ENCODE data around the gene CADM2.
"Not testable (repeated sequence)": the region's sequence is repeated elsewhere in the genome, so short reads cannot be mapped to it uniquely, and the experiment has no call there.

CADM2 gene

DNA sequence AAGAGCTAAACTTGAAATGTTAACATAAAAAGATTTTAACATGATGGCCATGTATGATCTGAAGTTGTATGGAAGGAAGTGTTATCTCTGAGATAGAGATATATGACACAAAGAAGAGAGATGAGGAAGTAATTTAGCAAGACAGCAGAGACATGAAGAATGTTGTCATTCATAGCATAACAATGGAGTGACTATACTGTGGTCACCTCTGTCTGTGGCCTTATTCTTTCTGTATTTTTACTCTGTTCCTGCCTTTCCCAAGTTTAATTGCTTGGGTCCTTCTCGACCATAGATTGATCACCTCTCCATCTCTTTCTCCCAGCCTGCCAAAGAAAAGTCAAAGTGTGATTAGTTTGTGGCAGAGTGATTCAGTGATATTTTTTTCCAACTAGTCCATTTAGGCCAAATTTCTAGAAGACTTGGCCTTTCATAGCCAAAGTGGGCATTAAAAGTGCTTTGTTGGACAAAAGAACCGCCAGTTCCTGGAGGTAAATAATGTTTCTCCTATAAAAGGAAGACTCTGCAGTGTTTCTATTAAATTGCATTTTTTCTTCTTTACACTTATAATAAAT, 711.9 kb downstream of the CADM2 start:
- no peak for DNase-seq (ENCODE audit: low read depth)

DNA sequence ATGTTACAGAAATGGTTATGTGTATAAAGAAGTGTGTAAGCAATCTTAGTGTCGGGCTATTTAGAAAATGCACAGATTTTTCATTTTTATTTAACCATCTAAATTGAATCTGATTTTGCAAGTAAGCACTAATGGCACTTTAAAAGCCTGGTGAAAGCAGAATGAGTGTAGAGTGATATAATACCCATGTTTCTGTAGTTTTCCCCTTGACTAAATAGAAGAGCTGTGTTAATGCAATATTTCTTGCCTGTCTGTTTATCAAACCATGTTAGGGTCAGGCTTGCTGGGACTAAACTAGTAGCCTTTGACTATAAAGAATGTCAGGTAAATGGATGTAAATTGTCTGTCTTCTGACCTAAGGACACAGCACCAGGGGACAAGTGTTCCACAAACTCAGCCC, 714.0 kb downstream of the CADM2 start:
- DNase-seq (ENCODE audit: low read depth): no peak

DNA sequence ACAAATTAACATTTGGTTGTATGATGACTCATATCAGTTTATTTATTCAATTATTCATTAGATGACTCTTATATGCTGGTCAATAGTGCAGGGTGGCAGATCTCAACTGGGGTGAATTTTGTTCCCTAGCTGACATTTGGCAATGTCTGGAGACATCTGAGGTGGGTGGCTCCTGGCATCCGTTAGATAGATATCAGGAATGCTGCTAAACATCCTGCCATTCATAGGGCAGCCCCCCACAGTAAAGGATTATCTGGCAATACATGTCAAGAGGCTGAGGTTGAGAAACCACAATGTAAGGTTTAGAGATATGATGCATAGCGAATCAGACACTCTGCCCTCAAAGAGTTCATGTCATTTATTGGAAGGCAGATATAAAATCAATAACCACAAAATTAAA, 719.9 kb downstream of the CADM2 start:
- no peak for DNase-seq (ENCODE audit: low read depth)

DNA sequence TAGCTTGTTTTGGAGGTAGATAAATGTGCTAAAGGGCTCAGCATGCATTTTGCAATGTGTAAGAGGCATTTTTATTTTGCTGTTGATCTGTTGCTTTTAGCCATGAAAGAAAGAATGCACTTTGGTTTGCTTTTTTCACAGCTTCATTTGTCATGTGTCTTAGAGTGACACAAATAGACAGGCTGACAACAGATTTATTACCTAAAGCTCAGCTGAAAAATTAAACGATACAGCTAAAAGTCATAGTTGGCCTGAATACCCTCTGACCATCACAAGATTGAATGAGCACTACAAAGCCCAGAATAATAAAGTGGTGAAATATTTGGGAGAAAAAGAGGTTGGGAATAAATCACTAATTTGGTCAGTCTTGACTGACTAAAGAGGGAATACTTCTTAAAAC, 723.1 kb downstream of the CADM2 start:
- no peak for DNase-seq (ENCODE audit: low read depth)

DNA sequence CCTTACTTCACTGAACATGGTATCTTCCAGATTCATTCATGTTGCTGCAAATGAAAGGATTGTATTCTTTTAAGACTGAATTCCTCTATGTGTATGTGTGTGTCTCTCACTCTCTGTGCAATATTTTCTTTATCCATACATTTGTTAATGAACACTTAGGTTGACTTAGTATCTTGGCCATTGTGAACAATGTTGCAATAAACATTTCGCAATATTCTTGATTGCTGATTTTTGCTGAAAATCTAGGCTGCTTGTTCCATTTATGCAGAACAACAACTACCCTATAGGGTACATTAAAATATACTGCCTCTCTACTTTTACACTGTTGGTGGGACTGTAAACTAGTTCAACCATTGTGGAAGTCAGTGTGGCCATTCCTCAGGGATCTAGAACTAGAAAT, 732.4 kb downstream of the CADM2 start:
- no peak for DNase-seq (ENCODE audit: low read depth)

DNA sequence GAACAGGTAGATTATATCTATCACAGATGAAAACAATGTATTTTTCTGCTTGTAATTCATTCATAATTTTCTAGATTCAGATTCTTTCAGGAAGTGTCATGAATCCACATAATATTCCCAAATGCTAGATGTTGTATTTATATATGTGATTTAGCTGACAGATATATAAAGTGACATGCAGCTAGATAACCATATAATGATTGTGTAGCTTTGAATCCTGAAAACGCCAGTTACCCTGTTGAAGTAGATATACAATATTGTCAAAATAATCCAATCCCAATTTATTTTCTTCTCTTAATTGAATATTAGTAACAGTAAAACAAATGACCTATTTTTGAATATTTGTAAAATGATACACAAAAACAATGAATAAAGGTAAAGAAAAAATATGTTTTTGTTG, 738.4 kb downstream of the CADM2 start:
- DNase-seq (ENCODE audit: low read depth): no peak

DNA sequence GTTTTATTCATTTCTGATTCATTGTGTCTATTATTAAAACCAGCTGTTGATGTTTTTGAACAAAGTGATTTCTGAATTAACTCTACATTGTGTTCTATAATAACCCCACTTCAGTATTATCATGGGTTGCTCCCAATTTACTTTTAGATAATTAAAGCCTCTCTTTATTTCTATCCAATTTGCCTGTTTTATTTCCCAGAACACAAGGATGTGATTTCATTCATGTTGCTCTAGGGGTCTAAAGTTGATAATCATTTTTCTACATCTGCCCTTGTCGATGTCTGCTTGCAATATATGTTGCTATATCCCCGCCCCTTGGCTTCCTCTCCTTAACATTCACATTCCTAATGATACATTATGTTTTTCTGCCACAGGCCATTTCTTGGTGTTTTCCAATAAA, 747.3 kb downstream of the CADM2 start:
- no peak for DNase-seq (ENCODE audit: low read depth)

DNA sequence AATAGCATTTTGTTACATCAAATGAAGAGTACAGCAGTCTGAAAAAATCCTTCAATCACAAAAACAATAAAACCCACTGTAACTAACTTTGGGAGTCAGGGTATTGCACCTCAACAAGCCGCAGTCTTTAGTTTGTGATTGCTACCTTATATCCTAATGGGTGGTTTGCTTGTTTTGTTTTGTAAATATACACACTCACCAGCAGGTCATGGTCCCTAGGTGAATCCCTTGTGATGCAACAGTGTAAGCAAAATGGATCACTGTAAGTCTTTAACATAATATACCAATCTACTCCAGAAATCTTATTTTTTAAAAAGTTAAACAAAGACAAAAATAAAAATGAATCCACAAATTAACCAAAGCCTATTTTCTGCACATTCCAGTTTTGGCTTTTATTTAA, 749.5 kb downstream of the CADM2 start:
- not testable (repeated sequence) for DNase-seq (ENCODE audit: low read depth)

DNA sequence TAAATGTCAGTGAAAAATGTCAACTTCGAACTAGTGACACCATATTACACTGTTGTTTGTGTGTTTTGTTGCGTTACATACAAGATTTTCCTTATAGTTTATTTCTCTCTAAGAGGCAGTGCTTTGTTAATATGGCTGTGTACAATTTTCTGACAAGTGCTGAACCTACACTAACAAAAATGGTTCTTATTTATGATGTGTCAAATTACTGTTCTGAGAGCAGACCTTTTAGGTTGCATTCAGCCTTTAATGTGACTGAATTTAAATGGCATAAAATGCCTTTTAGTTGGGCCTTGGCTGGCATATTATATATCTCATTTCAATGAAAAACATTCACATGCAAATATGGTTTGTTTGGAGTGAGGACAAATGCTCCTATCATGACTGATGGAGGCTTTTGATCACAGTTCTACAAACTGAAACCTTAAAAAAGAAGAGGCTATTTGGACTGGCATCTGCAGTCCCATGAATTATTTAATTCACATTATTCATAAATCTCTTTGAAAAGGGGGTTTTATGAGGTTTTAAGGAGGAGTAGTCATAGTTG, 750.6 kb downstream of the CADM2 start:
- DNase-seq (ENCODE audit: low read depth): no peak

DNA sequence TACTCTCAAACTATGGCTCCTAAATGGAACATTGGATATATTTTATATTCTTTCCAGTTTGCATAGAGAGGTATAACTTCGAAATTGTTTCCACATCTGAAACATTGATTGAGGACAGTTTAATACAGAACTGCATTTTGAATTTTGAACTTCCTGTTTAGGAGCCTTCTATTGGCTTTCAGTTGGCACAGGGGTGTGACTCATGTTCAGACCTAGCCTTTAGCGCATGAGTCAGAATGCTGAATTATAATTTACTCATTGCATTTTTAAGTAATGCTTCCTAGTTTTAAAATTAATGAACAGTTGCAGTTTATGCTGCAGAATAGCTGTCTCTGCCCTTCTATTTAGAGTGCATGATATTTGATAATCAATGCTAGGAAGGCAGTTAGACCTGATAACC, 751.7 kb downstream of the CADM2 start:
- no peak for DNase-seq (ENCODE audit: low read depth)

DNA sequence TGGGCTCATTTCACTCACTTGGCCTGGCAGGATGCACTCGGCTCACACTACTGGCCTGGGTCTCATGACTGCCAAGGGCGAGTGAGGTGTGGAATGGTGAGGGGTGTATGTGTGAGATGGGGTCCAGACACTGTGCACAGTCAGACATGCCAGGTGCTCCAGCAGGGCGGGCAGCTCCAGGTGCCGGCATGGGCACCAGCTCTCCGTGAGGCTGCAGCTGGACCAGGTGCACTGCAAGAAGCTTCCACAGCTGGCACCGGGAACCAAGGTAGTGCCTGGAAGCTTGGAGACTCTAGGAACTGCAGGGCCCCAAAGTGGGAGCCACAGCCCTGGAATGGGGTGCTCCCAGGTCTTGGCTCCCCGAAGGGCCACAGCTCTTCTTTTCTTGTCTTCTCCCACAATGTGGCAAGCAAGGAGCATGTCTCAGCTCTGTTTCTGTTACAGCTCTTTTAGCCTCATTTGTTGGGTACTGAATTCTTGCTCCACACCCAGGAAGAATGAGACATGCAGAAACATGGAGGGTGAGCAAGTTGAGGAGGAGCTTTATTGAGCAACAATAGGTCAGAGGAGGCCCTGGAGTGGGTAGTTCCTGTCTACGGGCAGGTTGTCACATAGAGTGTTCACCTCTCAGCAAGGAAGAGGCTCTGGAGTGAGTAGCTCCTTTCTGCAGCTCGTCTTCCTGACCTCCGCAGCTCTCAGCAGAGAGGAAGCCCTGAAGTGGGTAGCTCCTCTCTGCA, 762.8 kb downstream of the CADM2 start:
- DNase-seq (ENCODE audit: low read depth): no peak

DNA sequence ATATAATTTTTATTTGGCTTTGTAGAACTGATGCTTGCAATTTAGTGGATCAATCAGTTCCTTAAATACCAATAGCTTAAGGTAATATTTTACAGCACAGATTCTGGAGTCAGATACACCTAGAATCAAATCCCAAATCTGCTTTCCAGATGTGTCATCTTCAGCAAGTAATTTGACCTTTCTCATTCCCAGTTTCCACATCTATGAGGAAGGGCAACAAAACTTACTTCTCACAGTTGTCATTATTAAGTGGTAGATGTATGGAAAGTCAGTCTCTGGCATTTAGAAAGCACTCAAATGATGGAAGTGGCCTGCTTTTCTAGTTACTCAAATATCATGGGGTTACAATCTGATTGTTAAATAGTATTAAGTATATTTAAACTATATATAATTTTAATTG, 767.0 kb downstream of the CADM2 start:
- no peak for DNase-seq (ENCODE audit: low read depth)

DNA sequence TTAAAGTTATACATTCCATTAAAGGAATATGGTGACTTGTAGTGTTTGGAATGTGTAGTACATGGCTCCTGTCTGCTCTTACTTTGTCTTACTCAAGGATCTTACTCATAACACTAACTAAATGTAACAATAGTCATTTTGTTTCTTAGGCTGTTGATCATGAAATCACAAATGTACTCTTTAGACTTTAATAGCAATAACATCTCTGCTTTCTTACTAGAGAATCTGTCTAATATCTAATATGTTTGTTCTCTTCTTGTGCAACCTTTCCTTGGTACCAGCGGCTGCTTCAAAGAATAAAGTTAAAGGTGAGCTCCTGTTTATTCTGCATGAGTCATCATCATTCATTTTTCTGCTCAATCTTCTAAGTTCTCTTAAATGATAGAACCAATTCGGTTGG, 767.5 kb downstream of the CADM2 start:
- no peak for DNase-seq (ENCODE audit: low read depth)

DNA sequence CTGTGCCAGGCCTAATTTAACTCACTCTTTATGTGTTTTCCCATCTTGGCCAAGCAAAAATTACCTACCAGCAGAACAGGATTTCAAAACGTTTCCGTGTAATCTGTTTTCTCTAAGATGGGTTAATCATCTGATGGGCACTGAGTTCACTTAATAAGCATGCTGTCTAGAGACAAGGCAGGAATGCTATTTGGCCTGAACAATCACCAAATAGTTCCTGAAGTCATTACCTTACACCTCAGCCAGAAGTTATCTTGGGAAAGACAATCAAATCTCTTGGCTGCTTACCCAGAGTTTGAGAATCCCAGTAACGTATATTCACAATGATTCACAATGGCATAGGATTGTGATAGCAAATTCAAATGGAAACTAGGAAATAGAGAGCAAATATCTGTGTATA, 779.1 kb downstream of the CADM2 start:
- DNase-seq (ENCODE audit: low read depth): no peak

DNA sequence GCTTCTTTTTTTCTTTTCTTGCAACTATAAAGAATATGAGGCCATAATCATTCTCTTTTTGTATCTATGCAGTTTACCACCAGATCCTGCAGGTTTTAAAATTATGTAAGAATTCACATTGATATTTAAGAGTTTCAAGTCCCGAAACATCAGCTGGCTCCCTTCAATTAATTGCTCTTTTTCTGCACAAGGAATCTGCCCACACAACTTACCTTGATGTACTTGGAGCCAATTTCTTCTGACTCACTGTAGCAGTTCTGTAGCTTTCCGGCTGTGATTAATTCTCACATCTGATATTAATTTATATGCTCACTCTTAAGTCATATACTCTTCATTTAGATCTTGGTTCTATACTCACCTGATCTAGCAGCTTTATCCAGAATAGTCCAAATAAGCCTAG, 781.8 kb downstream of the CADM2 start:
- DNase-seq (ENCODE audit: low read depth): no peak

DNA sequence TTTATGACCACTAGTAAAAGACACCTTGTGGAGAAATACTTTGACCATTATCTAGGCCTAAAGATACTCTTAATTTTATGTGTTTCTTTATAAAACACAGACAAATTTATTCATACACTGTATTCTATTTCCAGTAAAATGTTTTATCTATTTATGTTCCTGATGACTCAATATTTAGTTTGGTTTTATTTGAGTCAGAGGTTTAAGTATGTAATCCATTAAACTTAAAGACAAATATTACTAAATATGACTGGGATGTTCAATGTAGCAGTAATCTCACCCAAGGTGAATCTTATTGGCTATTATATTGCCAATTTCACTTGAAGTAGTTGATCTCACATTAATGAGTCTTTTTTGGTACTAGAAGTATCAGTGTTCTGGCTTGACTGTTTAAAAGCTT, 799.7 kb downstream of the CADM2 start:
- no peak for DNase-seq (ENCODE audit: low read depth)

DNA sequence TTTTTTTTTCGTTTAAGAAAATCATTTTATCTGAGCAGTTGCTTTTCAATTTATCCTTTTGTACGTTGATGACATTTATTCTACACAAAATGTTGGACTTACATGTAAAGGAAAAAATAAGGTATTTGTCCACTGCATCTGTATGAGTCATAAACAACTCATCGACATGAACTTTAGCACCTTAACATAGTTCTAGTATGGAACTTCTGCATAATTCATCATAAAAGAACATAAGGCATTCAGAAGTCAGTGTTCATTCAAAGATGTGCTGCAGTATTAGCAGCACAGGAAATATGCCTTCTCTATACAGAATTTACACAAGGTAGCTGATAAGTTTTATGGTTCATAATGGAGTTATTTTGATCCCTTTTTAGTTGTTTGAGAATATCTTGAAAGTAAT, 801.6 kb downstream of the CADM2 start:
- no peak for DNase-seq (ENCODE audit: low read depth)

DNA sequence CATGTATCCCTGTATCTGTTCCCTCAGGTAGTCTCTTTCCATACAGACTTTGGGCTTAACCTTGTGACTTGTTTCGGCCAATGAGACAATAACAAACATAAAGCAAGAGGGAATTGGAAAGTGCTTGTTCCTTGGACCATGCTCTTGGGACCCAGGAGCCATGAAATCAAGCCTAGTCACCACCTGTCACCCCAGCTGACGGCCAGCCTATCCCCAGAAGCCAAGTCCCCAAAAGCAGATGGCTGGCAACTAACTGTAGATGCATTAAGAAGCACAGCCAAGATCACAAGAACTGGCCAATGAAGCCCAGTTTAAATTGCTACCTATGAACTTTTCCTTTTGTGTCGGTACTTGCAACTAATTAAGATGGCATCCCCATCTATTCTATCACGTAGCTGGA, 822.0 kb downstream of the CADM2 start:
- no peak for DNase-seq (ENCODE audit: low read depth)

DNA sequence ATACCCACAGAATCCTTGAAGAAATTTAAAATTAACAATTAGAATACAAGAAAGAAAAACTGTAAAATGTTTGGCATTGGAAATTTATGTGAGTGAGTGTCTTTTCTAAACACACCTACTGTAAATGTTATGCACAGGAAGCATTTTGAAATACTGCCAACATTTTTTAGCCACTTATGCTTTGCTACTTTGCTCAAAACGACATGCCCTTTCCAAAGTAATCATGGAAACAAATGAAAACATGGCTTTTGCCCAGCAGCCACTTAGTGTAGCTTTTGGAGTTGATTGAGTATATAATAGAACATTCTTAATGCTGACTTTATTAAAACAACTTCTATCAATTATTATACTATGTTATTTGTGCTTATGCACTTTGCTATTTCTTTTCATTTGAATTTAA, 823.0 kb downstream of the CADM2 start:
- DNase-seq (ENCODE audit: low read depth): no peak

DNA sequence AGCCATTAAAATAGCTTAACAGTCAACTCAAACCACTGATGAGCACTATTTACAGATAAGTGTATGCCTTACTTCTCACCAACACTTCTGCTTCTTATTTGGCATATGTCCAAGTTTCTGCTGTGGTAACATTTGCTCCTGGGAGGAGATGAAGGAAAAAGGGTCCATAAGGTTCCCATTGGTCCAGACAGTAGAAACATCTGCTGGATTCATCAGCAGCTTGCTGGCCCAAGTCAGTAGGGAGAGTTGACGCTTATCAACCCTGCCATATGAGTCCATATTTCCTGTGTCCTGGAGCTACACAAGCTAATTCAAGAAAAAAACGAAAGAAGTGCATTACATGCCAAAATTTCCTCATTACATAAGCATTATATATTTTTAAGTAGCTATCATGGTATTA, 824.5 kb downstream of the CADM2 start:
- no peak for DNase-seq (ENCODE audit: low read depth)

DNA sequence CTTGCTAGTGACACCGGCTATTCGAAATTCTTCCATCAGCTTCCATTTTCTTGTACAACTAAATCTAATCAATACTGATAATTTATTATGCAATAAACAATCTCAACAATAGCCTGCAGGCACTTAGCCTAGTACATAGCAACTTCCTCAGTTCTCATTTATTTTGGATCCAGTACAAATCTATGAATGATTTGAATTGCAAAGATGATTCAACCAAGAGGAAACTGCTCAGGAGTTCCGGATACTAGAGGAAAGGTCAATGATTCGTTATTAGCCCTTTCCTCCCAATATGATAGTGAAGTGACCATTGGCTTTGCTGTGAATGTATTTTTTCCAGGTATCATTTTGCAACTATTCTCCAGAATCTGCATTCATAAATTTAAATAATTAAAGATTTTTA, 827.0 kb downstream of the CADM2 start:
- DNase-seq (ENCODE audit: low read depth): no peak

DNA sequence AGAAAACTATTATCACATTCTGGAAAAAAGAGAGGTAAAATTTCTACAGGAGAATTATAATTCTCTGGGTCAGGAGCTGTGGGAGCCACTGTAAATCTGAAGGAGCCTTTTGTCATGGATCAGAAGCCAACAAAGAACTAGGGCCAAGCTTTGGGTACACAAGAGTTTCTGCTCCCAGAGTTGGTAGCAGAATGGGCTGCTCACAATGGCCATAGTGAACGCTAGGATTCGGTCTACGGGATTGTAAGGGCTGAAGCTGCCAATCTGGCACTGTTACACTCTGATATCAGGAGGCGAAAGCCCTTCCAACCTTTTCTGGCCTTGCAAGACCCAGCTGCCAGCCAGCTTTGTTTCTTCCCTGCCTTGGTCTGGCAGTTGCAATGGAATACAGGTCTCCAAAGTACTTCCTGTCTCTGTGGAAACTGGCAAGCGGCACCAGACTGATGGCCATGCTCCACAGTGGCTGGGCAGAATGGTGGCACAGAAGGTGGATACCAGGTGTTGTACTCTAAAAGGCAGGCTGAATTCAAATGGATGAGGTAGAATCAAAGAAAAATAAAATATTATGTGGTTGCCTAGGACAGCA, 831.7 kb downstream of the CADM2 start:
- no peak for DNase-seq (ENCODE audit: low read depth)

DNA sequence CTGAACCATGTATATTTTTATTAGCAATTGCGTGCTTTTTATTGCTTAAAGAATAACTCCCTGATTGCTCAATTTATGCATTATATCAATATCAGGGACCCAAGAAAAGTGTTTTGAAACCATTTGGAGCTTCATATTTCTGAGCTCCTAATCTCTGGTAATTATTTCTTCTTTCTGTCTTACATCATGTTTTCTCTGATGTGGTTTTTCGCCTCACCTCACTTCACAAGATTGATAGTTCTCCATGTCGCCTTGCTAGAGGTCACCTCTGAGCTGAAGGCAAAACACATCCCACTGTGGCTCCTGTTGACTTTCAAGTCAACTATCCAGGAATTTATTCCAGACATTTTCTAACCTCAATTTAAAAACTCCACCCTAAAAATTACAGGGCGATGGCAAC, 837.4 kb downstream of the CADM2 start:
- no peak for DNase-seq (ENCODE audit: low read depth)

DNA sequence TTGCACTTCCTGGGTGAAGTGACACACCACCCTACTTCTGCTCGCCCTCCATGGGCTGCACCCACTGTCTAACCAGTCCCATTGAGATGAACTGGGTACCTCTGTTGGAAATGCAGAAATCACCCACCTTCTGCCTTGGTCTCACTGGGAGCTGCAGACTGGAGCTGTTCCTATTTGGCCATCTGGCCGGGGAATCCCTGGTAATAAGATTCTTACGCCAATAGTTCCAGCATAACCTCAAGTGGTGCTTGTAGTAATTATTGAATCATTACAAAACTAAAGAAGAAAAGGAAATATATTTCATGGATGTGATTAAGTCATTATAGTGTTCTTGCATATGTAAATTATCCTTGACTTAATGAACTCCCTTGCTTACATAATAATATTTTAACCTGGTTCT, 841.9 kb downstream of the CADM2 start:
- no peak for DNase-seq (ENCODE audit: low read depth)

Measured in activated gamma-delta T cell treated with anti-CD3 and anti-CD28 coated beads, Interleukin-2, amount 50 U/mL, for 16 hours (primary cell).